Panc1 (cell line): ENCODE measurements around the gene DAND5. TPM values are rescaled to one million over a fixed set of nuclear protein-coding genes. Genes with fewer than 3 reads are reported as not detected.
A peak's percentile ranks its signal among the peaks of the same experiment; 100 is the strongest.

Source experiments
- ATAC-seq: fragments of 200-7000 bp; cut with Tn5 transposase; 2 replicates; pipeline ENCODE4 v1.9.1; 2020; ENCODE audit warnings: mild to moderate bottlenecking, moderate library complexity
- BruUV-seq: library from RNA; stranded (reverse); fragments of 400-500 nt; replicated peaks from 2 replicates; lab custom pipeline; 2021; lab: Mats Ljungman, UMichigan
- CTCF ChIA-PET: fragments of 300-600 bp; sonication (Branson Sonifier 250); formaldehyde crosslinking; loops from one replicate; lab custom pipeline; 2022; ENCODE audit warnings: antibody characterized with exemption; lab: Charles Lee
- POLR2A ChIA-PET: fragments of 300-600 bp; sonication (Branson Sonifier 250); formaldehyde crosslinking; loops from one replicate; lab custom pipeline; 2022; ENCODE audit warnings: antibody characterized with exemption; lab: Charles Lee
- DNase-seq: peaks from one replicate; pipeline ENCODE4 v3.0.0-alpha.2; 2010; ENCODE audit warnings: low read depth, low spot score
- H3K27ac ChIP-seq: 2 replicates; pipeline ENCODE4 v1.5.1; 2011; ENCODE audit warnings: mild to moderate bottlenecking, low read length, inconsistent platforms
- H3K27me3 ChIP-seq: fragments of 200-500 bp; sonication (Bioruptor generic); 2 replicates; pipeline ENCODE4 v1.6.0; 2014; ENCODE audit warnings: low read length, inconsistent platforms; ENCODE audit not compliant: control insufficient read depth, insufficient read depth
- H3K36me3 ChIP-seq: fragments of 200-500 bp; sonication (Bioruptor generic); 2 replicates; pipeline ENCODE4 v1.5.1; 2014; ENCODE audit warnings: inconsistent platforms, mild to moderate bottlenecking, low read length, moderate library complexity; ENCODE audit not compliant: control insufficient read depth, insufficient read depth
- H3K4me1 ChIP-seq: 2 replicates; pipeline ENCODE4 v1.5.1; 2011; ENCODE audit warnings: inconsistent platforms, mild to moderate bottlenecking, low read length, moderate library complexity; ENCODE audit not compliant: control insufficient read depth, insufficient read depth
- H3K4me3 ChIP-seq, 2 experiments: 2 replicates each; pipeline ENCODE4 v1.5.1; 2011 to 2012; ENCODE audit warnings: low read depth in 2 of 2, low read length in 2 of 2, mild to moderate bottlenecking in 2 of 2, inconsistent platforms in 1 of 2, moderate library complexity in 1 of 2
- H3K9me3 ChIP-seq: fragments of 200-500 bp; sonication (Bioruptor generic); 2 replicates; pipeline ENCODE4 v1.5.1; 2014; ENCODE audit warnings: low read depth, mild to moderate bottlenecking, inconsistent platforms, low read length, moderate library complexity; ENCODE audit not compliant: control insufficient read depth, insufficient read depth
- CTCF ChIP-seq: fragments of 450-650 bp; IDR thresholded peaks from 2 replicates; pipeline ENCODE4 v1.5.1; 2017; ENCODE audit warnings: mild to moderate bottlenecking
- POLR2AphosphoS5 ChIP-seq: IDR thresholded peaks from 2 replicates; pipeline ENCODE4 v1.6.1; 2012; ENCODE audit warnings: mild to moderate bottlenecking, low read depth, low read length, moderate library complexity
- REST ChIP-seq, 2 experiments: IDR thresholded peaks; 2 replicates each; pipeline ENCODE4 v1.6.1; 2011 to 2012; ENCODE audit warnings: low read depth in 2 of 2, control low read depth in 1 of 2, low read length in 1 of 2, mild to moderate bottlenecking in 1 of 2, moderate library complexity in 1 of 2; ENCODE audit not compliant: insufficient read depth in 1 of 2
- SIN3A ChIP-seq: IDR thresholded peaks from 2 replicates; pipeline ENCODE4 v1.6.1; 2012; ENCODE audit warnings: low read depth, mild to moderate bottlenecking, low read length, moderate library complexity, borderline replicate concordance; ENCODE audit not compliant: insufficient read depth
- TCF7L2 ChIP-seq: IDR thresholded peaks from 2 replicates; pipeline ENCODE4 v1.6.1; 2011; ENCODE audit warnings: mild to moderate bottlenecking, low read depth, low read length, inconsistent platforms
- in situ Hi-C: cut with HindIII; loops from 2 replicates; pipeline ENCODE4 v1.10.0; 2016; ENCODE audit warnings: low sequenced_read_pairs, low pct_unique_long_range_greater_than_20kb
- intact Hi-C: fragments of 100-400 bp; cut with micrococcal nuclease; formaldehyde crosslinking; loops from one replicate; pipeline ENCODE4 v1.10.0; 2022; ENCODE audit not compliant: unreplicated experiment
- total RNA-seq: library from RNA; stranded (reverse); gene quantifications from one replicate; pipeline ENCODE4 v1.2.1, GENCODE V29; 2021; ENCODE audit not compliant: unreplicated experiment

DAND5 gene
- total RNA-seq, 1 experiment from 2014 or later: 0.54 TPM

- intact Hi-C loops (no loop called here), in situ Hi-C loops (no loop called here)
- ATAC-seq: no peak
- peaks cover 13% of the 10 kb centered on the region for H3K36me3 ChIP-seq
- H3K27ac ChIP-seq: peak overlapping the region; percentile 98
- H3K9me3 ChIP-seq: no peaks in the 10 kb centered on the region
- BruUV-seq: TSS peak; percentile 45
- POLR2A ChIA-PET: interaction anchor here (0.6 kb wide), 1 partner anchor 211 kb away, joined by 11 read pairs; no protein-coding TSS in a partner anchor
- peaks cover 15% of the 10 kb centered on the region for H3K4me1 ChIP-seq
- H3K27me3 ChIP-seq: no peaks in the 10 kb centered on the region
- TF ChIP-seq REST (IDR thresholded peaks at IDR 0.05; ENCODE audit: insufficient read depth in 1 of 2, low read depth in 2 of 2, low read length in 1 of 2): no peak
- TF ChIP-seq POLR2AphosphoS5: 0 out of 2 replicates have a peak, but pooled peaks have one; percentile 24
- no peak for DNase-seq
- CTCF ChIA-PET: no interaction called here
- H3K4me3 ChIP-seq: peak overlapping the region; percentile 89 to 91
Observed at GRCh38 chr19:12946731-12947496, 22.5 kb upstream of the DAND5 start.

- Histone ChIP-seq H3K9me3 (no peaks in the 10 kb centered on the region), H3K27ac (peak overlapping the region; percentile 98; the same call in 1 of the 2 replicates), H3K4me1 (peaks cover 20% of the 10 kb centered on the region), H3K4me3 (no peak overlapping the region), H3K36me3 (peaks cover 13% of the 10 kb centered on the region), H3K27me3 (no peaks in the 10 kb centered on the region)
- ATAC-seq (no peak), DNase-seq (no peak)
- intact Hi-C loops (no loop called here), in situ Hi-C loops (no loop called here)
- ChIA-PET POLR2A (no interaction called here), CTCF (no interaction called here)
- TF ChIP-seq SIN3A: no peak
- no peak for TF ChIP-seq CTCF
- TF ChIP-seq REST (IDR thresholded peaks at IDR 0.05; ENCODE audit: insufficient read depth in 1 of 2, low read depth in 2 of 2, low read length in 1 of 2): no peak
- TF ChIP-seq TCF7L2: no peak
- no peak for TF ChIP-seq POLR2AphosphoS5
- no TSS peak for BruUV-seq
Observed at GRCh38 chr19:12947702-12948611, 21.4 kb upstream of the DAND5 start.
